IPS-18a (cell line): ENCODE data around the gene ZDHHC19.
A peak's percentile ranks its signal among the peaks of the same experiment; 100 is the strongest.
"Not testable (repeated sequence)": the region's sequence is repeated elsewhere in the genome, so short reads cannot be mapped to it uniquely, and the experiment has no call there.

Experiments used
- H3K27ac ChIP-seq: one replicate; pipeline ENCODE4 v1.5.1; 2013; ENCODE audit warnings: low read length
- H3K27me3 ChIP-seq: one replicate; pipeline ENCODE4 v1.6.1; 2013; ENCODE audit warnings: mild to moderate bottlenecking, low read length; ENCODE audit not compliant: control insufficient read depth, insufficient read depth
- H3K36me3 ChIP-seq: one replicate; pipeline ENCODE4 v1.6.1; 2013; ENCODE audit warnings: low read depth, low read length; ENCODE audit not compliant: control insufficient read depth
- H3K4me1 ChIP-seq: one replicate; pipeline ENCODE4 v1.6.1; 2013; ENCODE audit warnings: low read depth, low read length; ENCODE audit not compliant: control insufficient read depth
- H3K4me3 ChIP-seq: one replicate; pipeline ENCODE4 v1.5.1; 2013; ENCODE audit warnings: low read length
- H3K9ac ChIP-seq: one replicate; pipeline ENCODE4 v1.6.1; 2013; ENCODE audit warnings: mild to moderate bottlenecking, low read length, moderate library complexity
- H3K9me3 ChIP-seq: one replicate; pipeline ENCODE4 v1.6.1; 2013; ENCODE audit warnings: low read depth, low read length; ENCODE audit not compliant: control insufficient read depth

The ZDHHC19 gene

GRCh38 chr3:196208942-196209695, 2.1 kb downstream of the ZDHHC19 start:
- Histone ChIP-seq H3K36me3 (no peaks in the 10 kb centered on the region), H3K9me3 (no peaks in the 10 kb centered on the region), H3K27ac (no peak overlapping the region), H3K9ac (no peak overlapping the region), H3K4me1 (peaks cover 3% of the 10 kb centered on the region), H3K4me3 (no peak overlapping the region), H3K27me3 (peaks cover 13% of the 10 kb centered on the region)

- Histone ChIP-seq H3K9me3 (no peaks in the 10 kb centered on the region), H3K4me3 (peak overlapping the region; percentile 79), H3K27ac (no peak overlapping the region), H3K36me3 (no peaks in the 10 kb centered on the region), H3K9ac (peak overlapping the region; percentile 28), H3K27me3 (peaks cover 13% of the 10 kb centered on the region), H3K4me1 (peaks cover 3% of the 10 kb centered on the region)
These were observed 3.2 kb downstream of the ZDHHC19 start for GRCh38 chr3:196207833-196208607.

GRCh38 chr3:196207159-196207832, 3.9 kb downstream of the ZDHHC19 start:
- Histone ChIP-seq H3K27me3 (peaks cover 13% of the 10 kb centered on the region), H3K9me3 (no peaks in the 10 kb centered on the region), H3K36me3 (no peaks in the 10 kb centered on the region), H3K4me3 (peak overlapping the region; percentile 79), H3K9ac (no peak overlapping the region), H3K27ac (no peak overlapping the region), H3K4me1 (peaks cover 3% of the 10 kb centered on the region)

GRCh38 chr3:196205442-196206205, 5.6 kb downstream of the ZDHHC19 start:
- H3K4me1 ChIP-seq, H3K9me3 ChIP-seq, H3K36me3 ChIP-seq, H3K4me3 ChIP-seq, H3K9ac ChIP-seq, H3K27ac ChIP-seq: not testable (repeated sequence)
- H3K27me3 ChIP-seq: peaks cover 13% of the 10 kb centered on the region

GRCh38 chr3:196203846-196204245, 7.4 kb downstream of the ZDHHC19 start:
- Histone ChIP-seq H3K27ac (no peak overlapping the region), H3K9me3 (no peaks in the 10 kb centered on the region), H3K27me3 (peaks cover 10% of the 10 kb centered on the region), H3K36me3 (no peaks in the 10 kb centered on the region), H3K4me3 (no peak overlapping the region), H3K9ac (no peak overlapping the region), H3K4me1 (peaks cover 3% of the 10 kb centered on the region)

- no peak overlapping the region for H3K9ac ChIP-seq
- H3K4me3 ChIP-seq: no peak overlapping the region
- no peak overlapping the region for H3K27ac ChIP-seq
These were observed 8.7 kb downstream of the ZDHHC19 start for GRCh38 chr3:196202516-196202970.

GRCh38 chr3:196198771-196199753, 12.1 kb downstream of the ZDHHC19 start:
- no peaks in the 10 kb centered on the region for H3K4me1 ChIP-seq
- no peak overlapping the region for H3K4me3 ChIP-seq
- H3K9ac ChIP-seq: no peak overlapping the region
- no peaks in the 10 kb centered on the region for H3K9me3 ChIP-seq
- no peak overlapping the region for H3K27ac ChIP-seq
- H3K36me3 ChIP-seq: no peaks in the 10 kb centered on the region
- no peaks in the 10 kb centered on the region for H3K27me3 ChIP-seq

More at GRCh38 chr3:196202516-196202970, 8.7 kb downstream of the ZDHHC19 start:
- Histone ChIP-seq H3K9me3 (no peaks in the 10 kb centered on the region), H3K4me1 (peaks cover 3% of the 10 kb centered on the region), H3K27me3 (peaks cover 9% of the 10 kb centered on the region), H3K36me3 (no peaks in the 10 kb centered on the region)

- H3K9me3 ChIP-seq: no peaks in the 10 kb centered on the region
- no peak overlapping the region for H3K4me3 ChIP-seq
- H3K9ac ChIP-seq: no peak overlapping the region
- H3K4me1 ChIP-seq: no peaks in the 10 kb centered on the region
- no peaks in the 10 kb centered on the region for H3K36me3 ChIP-seq
- no peaks in the 10 kb centered on the region for H3K27me3 ChIP-seq
- H3K27ac ChIP-seq: no peak overlapping the region
These were observed 13.0 kb downstream of the ZDHHC19 start for GRCh38 chr3:196198081-196198675.

- no peaks in the 10 kb centered on the region for H3K36me3 ChIP-seq
- no peaks in the 10 kb centered on the region for H3K27me3 ChIP-seq
- H3K4me3 ChIP-seq: no peak overlapping the region
- H3K9me3 ChIP-seq: no peaks in the 10 kb centered on the region
- H3K27ac ChIP-seq: no peak overlapping the region
- no peak overlapping the region for H3K9ac ChIP-seq
- H3K4me1 ChIP-seq: no peaks in the 10 kb centered on the region
These were observed 13.7 kb downstream of the ZDHHC19 start for GRCh38 chr3:196197524-196197923.

GRCh38 chr3:196195664-196196265, 15.4 kb downstream of the ZDHHC19 start:
- no peaks in the 10 kb centered on the region for H3K9me3 ChIP-seq
- H3K36me3 ChIP-seq: no peaks in the 10 kb centered on the region
- no peak overlapping the region for H3K27ac ChIP-seq
- H3K4me1 ChIP-seq: no peaks in the 10 kb centered on the region
- H3K27me3 ChIP-seq: no peaks in the 10 kb centered on the region
- H3K9ac ChIP-seq: no peak overlapping the region
- no peak overlapping the region for H3K4me3 ChIP-seq
